CD4-positive, alpha-beta T cell treated with Interleukin-2 at 100 ng/mL for 4 hours (primary cell): Measurements from ENCODE around the gene STK25.

Experiments used
- DNase-seq: peaks from one replicate; pipeline ENCODE4 v3.0.0-alpha.2; 2020; ENCODE audit warnings: low spot score

The STK25 gene

GRCh38 chr2:241508240-241509154, at the start of gene STK25:
TSS of gene STK25 (minus strand) at chr2:241508584. CDS start at chr2:241508035, 549 bp downstream.
- peak; percentile 98 for DNase-seq

GRCh38 chr2:241556746-241557145, 48.4 kb upstream of the STK25 start:
- DNase-seq, result no peak

- no peak for DNase-seq
Measured at GRCh38 chr2:241555711-241556110, 47.3 kb upstream of the STK25 start.

- no peak for DNase-seq
Measured at GRCh38 chr2:241554610-241555322, 46.4 kb upstream of the STK25 start.

- no peak for DNase-seq
Measured at GRCh38 chr2:241553981-241554380, 45.6 kb upstream of the STK25 start.

- DNase-seq, result no peak
Measured at GRCh38 chr2:241553512-241553830, 45.1 kb upstream of the STK25 start.

GRCh38 chr2:241551998-241552737, 43.8 kb upstream of the STK25 start:
- no peak for DNase-seq

GRCh38 chr2:241551599-241551997, 43.2 kb upstream of the STK25 start:
- DNase-seq, result no peak

GRCh38 chr2:241550616-241551580, 42.5 kb upstream of the STK25 start:
- no peak for DNase-seq

GRCh38 chr2:241548451-241548835, 40.1 kb upstream of the STK25 start:
- DNase-seq, result no peak

GRCh38 chr2:241547781-241548450, 39.5 kb upstream of the STK25 start:
- no peak for DNase-seq

- no peak for DNase-seq
Measured at GRCh38 chr2:241546771-241547498, 38.6 kb upstream of the STK25 start.

GRCh38 chr2:241545523-241546473, 37.4 kb upstream of the STK25 start:
- DNase-seq, result no peak

- no peak for DNase-seq
Measured at GRCh38 chr2:241545106-241545505, 36.7 kb upstream of the STK25 start.

GRCh38 chr2:241542278-241542605, 33.9 kb upstream of the STK25 start:
- no peak for DNase-seq

GRCh38 chr2:241541564-241542277, 33.3 kb upstream of the STK25 start:
- DNase-seq, result no peak

GRCh38 chr2:241540771-241541561, 32.6 kb upstream of the STK25 start:
- peak; percentile 34 for DNase-seq

- no peak for DNase-seq
Measured at GRCh38 chr2:241540401-241540770, 32.0 kb upstream of the STK25 start.
